ENCODE results near the gene FAM131A. TPM values are rescaled to one million over a fixed set of nuclear protein-coding genes. Genes with fewer than 3 reads are reported as not detected.

The FAM131A gene
- total and polyA plus RNA-seq, 4 donors = 0.81 to 5.7 (median 2.7) TPM

DNA sequence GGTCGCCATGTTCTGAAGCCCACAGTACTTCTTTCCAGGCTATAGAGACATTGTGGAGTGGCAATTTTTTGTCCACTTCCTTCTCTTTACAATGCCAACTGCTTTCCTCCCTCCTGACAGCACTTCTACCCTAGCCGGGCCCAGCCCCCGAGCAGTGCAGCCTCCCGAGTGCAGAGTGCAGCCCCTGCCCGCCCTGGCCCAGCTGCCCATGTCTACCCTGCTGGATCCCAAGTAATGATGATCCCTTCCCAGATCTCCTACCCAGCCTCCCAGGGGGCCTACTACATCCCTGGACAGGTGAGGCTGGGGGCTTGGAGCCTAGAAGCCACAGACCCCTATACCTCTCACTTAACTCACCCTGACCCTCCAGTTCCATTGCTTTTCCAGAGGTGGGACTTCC lies 20.2 kb upstream of the FAM131A start:
- H3K4me3 ChIP-seq (ENCODE audit: low read depth in 1 of 3, low read length in 3 of 3) = peak overlapping the region; percentile 88 to 98 (median 96)
- no peak for DNase-seq (ENCODE audit: low spot score)
- peaks cover 18 to 38% (median 27%) of the 10 kb centered on the region in 4 donors for H3K36me3 ChIP-seq (ENCODE audit: control insufficient read depth in 4 of 4, insufficient read depth in 3 of 4, low read depth in 1 of 4, low read length in 3 of 4)
- WGBS = 57% methylated on average over 5 of the region's 5 CpGs
- H3K4me1 ChIP-seq (ENCODE audit: control insufficient read depth in 4 of 4, insufficient read depth in 4 of 4, low read length in 3 of 4) = peaks cover 20 to 63% (median 60%) of the 10 kb centered on the region in 4 donors
- no peaks in the 10 kb centered on the region for H3K27me3 ChIP-seq (ENCODE audit: control insufficient read depth in 4 of 4, insufficient read depth in 4 of 4, low read length in 3 of 4)
- no peaks in the 10 kb centered on the region for H3K9me3 ChIP-seq (ENCODE audit: control insufficient read depth in 4 of 4, low read length in 3 of 4)
- no peak overlapping the region for H3K9ac ChIP-seq (ENCODE audit: low read depth in 1 of 2, low read length in 2 of 2)
- TF ChIP-seq HNF4A (conservative IDR thresholded peaks at IDR 0.05) = no peak
- no peak for TF ChIP-seq FOXA1 (IDR thresholded peaks at IDR 0.05)
- TF ChIP-seq, protein P1, sequence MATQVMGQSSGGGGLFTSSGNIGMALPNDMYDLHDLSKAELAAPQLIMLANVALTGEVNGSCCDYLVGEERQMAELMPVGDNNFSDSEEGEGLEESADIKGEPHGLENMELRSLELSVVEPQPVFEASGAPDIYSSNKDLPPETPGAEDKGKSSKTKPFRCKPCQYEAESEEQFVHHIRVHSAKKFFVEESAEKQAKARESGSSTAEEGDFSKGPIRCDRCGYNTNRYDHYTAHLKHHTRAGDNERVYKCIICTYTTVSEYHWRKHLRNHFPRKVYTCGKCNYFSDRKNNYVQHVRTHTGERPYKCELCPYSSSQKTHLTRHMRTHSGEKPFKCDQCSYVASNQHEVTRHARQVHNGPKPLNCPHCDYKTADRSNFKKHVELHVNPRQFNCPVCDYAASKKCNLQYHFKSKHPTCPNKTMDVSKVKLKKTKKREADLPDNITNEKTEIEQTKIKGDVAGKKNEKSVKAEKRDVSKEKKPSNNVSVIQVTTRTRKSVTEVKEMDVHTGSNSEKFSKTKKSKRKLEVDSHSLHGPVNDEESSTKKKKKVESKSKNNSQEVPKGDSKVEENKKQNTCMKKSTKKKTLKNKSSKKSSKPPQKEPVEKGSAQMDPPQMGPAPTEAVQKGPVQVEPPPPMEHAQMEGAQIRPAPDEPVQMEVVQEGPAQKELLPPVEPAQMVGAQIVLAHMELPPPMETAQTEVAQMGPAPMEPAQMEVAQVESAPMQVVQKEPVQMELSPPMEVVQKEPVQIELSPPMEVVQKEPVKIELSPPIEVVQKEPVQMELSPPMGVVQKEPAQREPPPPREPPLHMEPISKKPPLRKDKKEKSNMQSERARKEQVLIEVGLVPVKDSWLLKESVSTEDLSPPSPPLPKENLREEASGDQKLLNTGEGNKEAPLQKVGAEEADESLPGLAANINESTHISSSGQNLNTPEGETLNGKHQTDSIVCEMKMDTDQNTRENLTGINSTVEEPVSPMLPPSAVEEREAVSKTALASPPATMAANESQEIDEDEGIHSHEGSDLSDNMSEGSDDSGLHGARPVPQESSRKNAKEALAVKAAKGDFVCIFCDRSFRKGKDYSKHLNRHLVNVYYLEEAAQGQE (IDR thresholded peaks at IDR 0.05) = no peak
- TF ChIP-seq, protein P2, sequence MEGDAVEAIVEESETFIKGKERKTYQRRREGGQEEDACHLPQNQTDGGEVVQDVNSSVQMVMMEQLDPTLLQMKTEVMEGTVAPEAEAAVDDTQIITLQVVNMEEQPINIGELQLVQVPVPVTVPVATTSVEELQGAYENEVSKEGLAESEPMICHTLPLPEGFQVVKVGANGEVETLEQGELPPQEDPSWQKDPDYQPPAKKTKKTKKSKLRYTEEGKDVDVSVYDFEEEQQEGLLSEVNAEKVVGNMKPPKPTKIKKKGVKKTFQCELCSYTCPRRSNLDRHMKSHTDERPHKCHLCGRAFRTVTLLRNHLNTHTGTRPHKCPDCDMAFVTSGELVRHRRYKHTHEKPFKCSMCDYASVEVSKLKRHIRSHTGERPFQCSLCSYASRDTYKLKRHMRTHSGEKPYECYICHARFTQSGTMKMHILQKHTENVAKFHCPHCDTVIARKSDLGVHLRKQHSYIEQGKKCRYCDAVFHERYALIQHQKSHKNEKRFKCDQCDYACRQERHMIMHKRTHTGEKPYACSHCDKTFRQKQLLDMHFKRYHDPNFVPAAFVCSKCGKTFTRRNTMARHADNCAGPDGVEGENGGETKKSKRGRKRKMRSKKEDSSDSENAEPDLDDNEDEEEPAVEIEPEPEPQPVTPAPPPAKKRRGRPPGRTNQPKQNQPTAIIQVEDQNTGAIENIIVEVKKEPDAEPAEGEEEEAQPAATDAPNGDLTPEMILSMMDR (IDR thresholded peaks at IDR 0.05; ENCODE audit: low read depth, low read length, missing input control) = no peak
- no peak for TF ChIP-seq YY1 (IDR thresholded peaks at IDR 0.05)
- no peak for TF ChIP-seq GABPA (IDR thresholded peaks at IDR 0.05 in 1 of 2, conservative IDR thresholded peaks at IDR 0.05 in 1 of 2)
- TF ChIP-seq HNF4G (IDR thresholded peaks at IDR 0.05) = no peak
- no peak for TF ChIP-seq TAF1 (conservative IDR thresholded peaks at IDR 0.05)
- TF ChIP-seq NR2F2 (IDR thresholded peaks at IDR 0.05) = no peak
- H3K27ac ChIP-seq (ENCODE audit: low read depth in 1 of 2, low read length in 2 of 2) = no peak overlapping the region

DNA sequence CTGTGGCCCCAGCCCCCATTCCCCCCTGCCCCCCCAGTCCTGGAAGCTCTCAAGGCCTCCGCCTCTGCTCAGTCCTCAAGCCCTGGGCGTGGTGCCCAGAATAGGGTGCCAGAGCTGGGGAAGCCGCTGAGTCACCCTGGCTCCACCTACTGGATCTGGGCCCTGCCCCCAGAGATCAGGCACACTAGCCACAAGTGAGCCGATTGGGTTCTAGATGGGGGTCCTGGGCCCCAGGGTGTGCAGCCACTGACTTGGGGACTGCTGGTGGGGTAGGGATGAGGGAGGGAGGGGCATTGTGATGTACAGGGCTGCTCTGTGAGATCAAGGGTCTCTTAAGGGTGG lies 17.3 kb upstream of the FAM131A start:
- Histone ChIP-seq H3K4me1 (ENCODE audit: control insufficient read depth in 4 of 4, insufficient read depth in 4 of 4, low read length in 3 of 4) (peaks cover 20 to 71% (median 66%) of the 10 kb centered on the region in 4 donors), H3K9ac (ENCODE audit: low read depth in 1 of 2, low read length in 2 of 2) (peak overlapping the region; percentile 52 to 56), H3K4me3 (ENCODE audit: low read depth in 1 of 3, low read length in 3 of 3) (peak overlapping the region in 2 of 3 donors; percentile 25 to 34), H3K9me3 (ENCODE audit: control insufficient read depth in 4 of 4, low read length in 3 of 4) (no peaks in the 10 kb centered on the region), H3K36me3 (ENCODE audit: control insufficient read depth in 4 of 4, insufficient read depth in 3 of 4, low read depth in 1 of 4, low read length in 3 of 4) (peaks cover 37 to 66% (median 53%) of the 10 kb centered on the region in 4 donors), H3K27me3 (ENCODE audit: control insufficient read depth in 4 of 4, insufficient read depth in 4 of 4, low read length in 3 of 4) (no peaks in the 10 kb centered on the region), H3K27ac (ENCODE audit: low read depth in 1 of 2, low read length in 2 of 2) (peak overlapping the region; percentile 88 to 90)
- 6% methylated on average over 4 of the region's 4 CpGs for WGBS
- peak; percentile 88 for DNase-seq (ENCODE audit: low spot score)
- TF ChIP-seq JUND (IDR thresholded peaks at IDR 0.05) = peak; percentile 92 to 97
- peak; percentile 28 for TF ChIP-seq SP1 (IDR thresholded peaks at IDR 0.05)
- peak in 1 of 2 donors; percentile 32 for TF ChIP-seq HNF4A (conservative IDR thresholded peaks at IDR 0.05)
- TF ChIP-seq RAD21 (IDR thresholded peaks at IDR 0.05) = peak in 1 of 2 donors; percentile 29
- TF ChIP-seq, protein P3, sequence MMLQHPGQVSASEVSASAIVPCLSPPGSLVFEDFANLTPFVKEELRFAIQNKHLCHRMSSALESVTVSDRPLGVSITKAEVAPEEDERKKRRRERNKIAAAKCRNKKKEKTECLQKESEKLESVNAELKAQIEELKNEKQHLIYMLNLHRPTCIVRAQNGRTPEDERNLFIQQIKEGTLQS (IDR thresholded peaks at IDR 0.05) = no peak
- peak in 1 of 2 donors; percentile 29 for TF ChIP-seq RXRA (IDR thresholded peaks at IDR 0.05)
